Kidney (tissue), 14 donors: ENCODE results near the gene CAMSAP2. TPM values are rescaled to one million over a fixed set of nuclear protein-coding genes. Genes with fewer than 3 reads are reported as not detected.

Experiments used
- DNase-seq, 5 donors: peaks; one replicate each; pipeline ENCODE4 v3.0.0-alpha.2; 2013 to 2020
- FAIRE-seq: peaks from 2 replicates; lab custom pipeline; 2012; peaks lifted over from hg19 to GRCh38; lab: Jason Lieb, UNC
- H3K27ac ChIP-seq, 2 donors: one replicate each; pipeline ENCODE4 v1.7.0; 2013; ENCODE audit warnings: low read depth in 2 of 2, low read length in 2 of 2, inconsistent platforms in 1 of 2
- H3K27me3 ChIP-seq: one replicate; pipeline ENCODE4 v1.7.1; 2013; ENCODE audit warnings: low read length, inconsistent platforms; ENCODE audit not compliant: control insufficient read depth, insufficient read depth
- H3K36me3 ChIP-seq, 3 donors: one replicate each; pipeline versions ENCODE4 v1.7.0 to v1.7.1; 2013; ENCODE audit warnings: low read length in 3 of 3, control low read depth in 1 of 3, inconsistent platforms in 1 of 3; ENCODE audit not compliant: insufficient read depth in 3 of 3, control insufficient read depth in 2 of 3
- H3K4me1 ChIP-seq, 3 donors: one replicate each; pipeline versions ENCODE4 v1.7.0 to v1.7.1; 2013; ENCODE audit warnings: low read length in 3 of 3, inconsistent platforms in 1 of 3, low read depth in 1 of 3; ENCODE audit not compliant: control insufficient read depth in 2 of 3, insufficient read depth in 2 of 3
- H3K4me3 ChIP-seq, 3 donors: one replicate each; pipeline versions ENCODE4 v1.7.0 to v1.8.1; 2013; ENCODE audit warnings: low read length in 3 of 3, control low read depth in 1 of 3, inconsistent platforms in 1 of 3
- H3K9ac ChIP-seq, 3 donors: one replicate each; pipeline versions ENCODE4 v1.7.0 to v1.7.1; 2013; ENCODE audit warnings: low read length in 3 of 3, control low read depth in 1 of 3, inconsistent platforms in 1 of 3
- H3K9me3 ChIP-seq, 3 donors: one replicate each; pipeline versions ENCODE4 v1.7.0 to v1.7.1; 2013; ENCODE audit warnings: low read length in 3 of 3, control low read depth in 1 of 3, inconsistent platforms in 1 of 3; ENCODE audit not compliant: control insufficient read depth in 2 of 3, insufficient read depth in 1 of 3
- CTCF ChIP-seq: IDR thresholded peaks from 3 replicates; pipeline ENCODE4 v1.5.1; 2012; ENCODE audit warnings: mild to moderate bottlenecking, moderate library complexity, borderline replicate concordance; ENCODE audit not compliant: insufficient read depth; ENCODE audit errors: extremely low read depth
- intact Hi-C: fragments of 100-400 bp; cut with DNase I; formaldehyde crosslinking; loops from one replicate; pipeline ENCODE4 v1.11.1; 2022
- polyA plus RNA-seq: library from polyadenylated mRNA; stranded (reverse); fragments of 350-450 nt; fragmentation: Illumina TruSeq; extraction: RNeasy Lipid Tissue Mini Kit (QIAGEN cat#74804); gene quantifications from one replicate; pipeline ENCODE4 v1.2.3, GENCODE V29; 2014; ENCODE audit warnings: low read depth, low replicate concordance; ENCODE audit not compliant: insufficient read depth
- total RNA-seq: library from RNA; stranded (reverse); fragmentation: NEBNext Ultra II Directional; extraction: Animal tissue kit (Norgen Biotek cat#: 25700); gene quantifications from one replicate; pipeline ENCODE4 v1.2.1, GENCODE V29; 2021
- donor health status: control.
- donor health status: control.
- donor health status: control.
- donor health status: control.
- donor health status: control.
- donor health status: DM: yes; HTN: yes; CAD: no.
- donor health status: Normal renal cell carcinoma (clear cell type).

CAMSAP2 gene
- total and polyA plus RNA-seq, 2 donors from 2014 or later = 7.5 to 30.3 TPM

GRCh38 chr1:200903793-200904192 is 165.1 kb downstream of the CAMSAP2 start:
- intact Hi-C loops = no loop called here
- FAIRE-seq = no peak
- Histone ChIP-seq H3K4me1 (peaks cover 0 to 5% (median 4%) of the 10 kb centered on the region in 3 donors), H3K4me3 (no peak overlapping the region), H3K9ac (no peak overlapping the region), H3K27ac (no peak overlapping the region), H3K9me3 (no peaks in the 10 kb centered on the region), H3K27me3 (no peaks in the 10 kb centered on the region), H3K36me3 (peaks cover 0 to 35% (median 3%) of the 10 kb centered on the region in 3 donors)
- no peak for DNase-seq
- no peak for TF ChIP-seq CTCF

- DNase-seq (no peak), FAIRE-seq (no peak)
- intact Hi-C loops = no loop called here
- H3K27ac ChIP-seq = no peak overlapping the region
- H3K9ac ChIP-seq = no peak overlapping the region
- H3K4me1 ChIP-seq = peaks cover 0 to 5% (median 0%) of the 10 kb centered on the region in 3 donors
- H3K9me3 ChIP-seq = no peaks in the 10 kb centered on the region
- no peak overlapping the region for H3K4me3 ChIP-seq
- H3K36me3 ChIP-seq = peaks cover 0 to 35% (median 3%) of the 10 kb centered on the region in 3 donors
- H3K27me3 ChIP-seq = no peaks in the 10 kb centered on the region
- TF ChIP-seq CTCF = no peak
Observed at GRCh38 chr1:200904772-200905171, 166.1 kb downstream of the CAMSAP2 start.

- Histone ChIP-seq H3K9ac (no peak overlapping the region), H3K27ac (no peak overlapping the region), H3K27me3 (no peaks in the 10 kb centered on the region), H3K4me3 (no peak overlapping the region), H3K4me1 (peaks cover 0 to 8% (median 0%) of the 10 kb centered on the region in 3 donors), H3K36me3 (peaks cover 0 to 35% (median 3%) of the 10 kb centered on the region in 3 donors), H3K9me3 (no peaks in the 10 kb centered on the region)
- intact Hi-C loops = no loop called here
- DNase-seq (no peak), FAIRE-seq (no peak)
- no peak for TF ChIP-seq CTCF
Observed at GRCh38 chr1:200905411-200906052, 166.8 kb downstream of the CAMSAP2 start.
